HG03378 (cell line): ENCODE data around the gene DUSP9.

ENCODE experiments used
- ATAC-seq: cut with Tn5 transposase; IDR thresholded peaks from one replicate; pipeline ENCODE4 v1.9.1; 2021; ENCODE audit warnings: mild to moderate bottlenecking, moderate library complexity; ENCODE audit not compliant: unreplicated experiment

Gene DUSP9

DNA sequence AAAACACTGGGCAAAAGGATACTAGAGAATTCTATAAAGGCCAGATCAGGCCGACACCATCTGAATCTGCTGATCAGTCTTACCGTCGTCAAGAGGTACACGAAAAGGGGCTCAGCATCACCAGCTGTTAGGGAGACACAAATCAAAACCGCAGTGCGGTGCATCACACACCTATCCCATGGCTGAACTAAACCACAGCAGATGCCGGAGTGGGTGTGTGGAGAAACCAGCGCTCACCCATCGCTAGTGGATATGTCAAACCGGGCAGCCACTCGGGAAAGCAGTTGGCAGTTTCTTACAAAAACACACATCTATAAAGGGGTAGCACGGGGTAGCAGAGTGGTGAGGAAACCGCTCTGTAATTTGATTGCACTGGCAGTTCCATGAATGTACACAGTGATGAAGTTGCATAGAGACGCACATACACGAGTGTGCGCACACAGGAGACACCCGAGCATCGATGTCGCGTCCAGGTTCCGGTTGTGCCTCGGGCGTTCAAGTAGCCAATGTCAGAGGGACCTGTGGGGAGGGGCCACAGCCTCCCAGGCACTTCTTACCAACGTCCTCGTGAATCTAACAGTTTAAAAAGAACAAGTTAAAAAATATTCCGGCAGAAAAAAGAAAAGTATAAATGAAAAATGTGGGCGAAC, 24.9 kb upstream of the DUSP9 start:
- no peak for ATAC-seq

DNA sequence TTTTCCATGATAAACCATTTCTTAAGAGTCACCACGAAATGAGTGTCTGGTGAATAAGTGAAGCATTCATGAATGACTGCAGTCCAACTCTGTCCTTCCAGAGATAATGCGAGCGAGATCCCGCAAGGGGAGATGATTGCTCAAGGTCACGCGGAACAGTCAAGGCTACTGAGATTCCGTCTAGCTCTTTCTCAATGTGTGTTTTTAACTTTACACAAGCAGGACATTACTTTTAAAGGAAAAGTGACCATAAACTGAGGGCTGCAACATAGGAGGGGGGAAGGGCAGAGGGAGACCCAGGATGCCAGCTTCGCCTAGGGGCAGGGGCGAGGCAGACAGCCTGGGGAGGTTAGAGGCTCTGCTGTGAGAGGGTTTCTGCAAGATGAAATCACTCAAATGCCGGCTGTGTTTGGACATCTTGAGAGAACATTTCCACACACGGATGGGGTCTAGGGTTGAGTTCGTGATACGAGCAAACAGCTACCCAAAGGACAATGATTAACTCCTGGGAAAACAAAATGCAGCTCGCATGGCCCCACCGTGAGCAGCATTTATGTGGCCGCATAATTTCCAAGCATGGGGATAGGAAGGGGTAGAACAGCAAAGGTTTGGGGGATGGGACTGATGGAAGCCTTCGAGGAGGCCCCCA, 24.2 kb upstream of the DUSP9 start:
- no peak for ATAC-seq

DNA sequence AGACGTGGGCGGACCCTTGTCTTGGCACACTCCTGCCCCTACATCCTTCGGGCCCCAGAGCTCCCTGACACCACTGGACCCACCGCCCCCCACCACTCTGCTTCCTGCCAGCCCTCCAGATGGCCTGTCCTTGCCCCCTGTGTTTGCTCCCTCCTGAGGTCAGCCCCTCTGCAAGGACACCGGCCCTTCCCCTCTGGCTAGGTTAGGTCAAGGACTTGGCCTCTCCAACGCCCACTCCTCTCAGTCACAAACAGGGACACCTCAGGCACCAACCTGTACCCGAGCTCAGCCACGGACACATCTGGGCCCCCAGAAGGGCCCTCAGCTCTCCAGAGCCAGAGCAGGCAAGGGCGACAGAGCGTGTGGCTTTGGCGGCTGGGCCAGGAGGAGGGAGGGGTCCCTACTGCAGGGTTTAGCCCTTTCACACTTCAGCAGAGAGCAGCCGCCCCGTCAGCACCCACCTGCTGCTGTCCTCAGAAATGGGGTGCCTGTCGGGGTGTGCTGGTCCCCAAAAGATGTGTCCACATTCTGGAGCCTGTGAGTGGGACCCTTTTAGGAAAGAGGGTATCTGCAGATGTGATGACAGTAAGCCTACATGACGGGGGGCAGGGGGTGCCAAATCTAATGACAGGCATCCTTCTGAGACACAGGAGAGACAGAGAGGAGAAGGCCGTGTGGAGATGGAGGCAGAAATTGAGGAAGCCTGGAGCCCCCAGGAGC, 23.5 kb upstream of the DUSP9 start:
- no peak for ATAC-seq

GRCh38 chrX:153624196-153625091, 22.6 kb upstream of the DUSP9 start:
- ATAC-seq, result no peak

- ATAC-seq, result no peak
These were observed 21.6 kb upstream of the DUSP9 start for GRCh38 chrX:153625271-153626024.

GRCh38 chrX:153626025-153626633, 20.9 kb upstream of the DUSP9 start:
- ATAC-seq, result no peak

GRCh38 chrX:153626863-153627674, 19.9 kb upstream of the DUSP9 start:
- ATAC-seq, result no peak

DNA sequence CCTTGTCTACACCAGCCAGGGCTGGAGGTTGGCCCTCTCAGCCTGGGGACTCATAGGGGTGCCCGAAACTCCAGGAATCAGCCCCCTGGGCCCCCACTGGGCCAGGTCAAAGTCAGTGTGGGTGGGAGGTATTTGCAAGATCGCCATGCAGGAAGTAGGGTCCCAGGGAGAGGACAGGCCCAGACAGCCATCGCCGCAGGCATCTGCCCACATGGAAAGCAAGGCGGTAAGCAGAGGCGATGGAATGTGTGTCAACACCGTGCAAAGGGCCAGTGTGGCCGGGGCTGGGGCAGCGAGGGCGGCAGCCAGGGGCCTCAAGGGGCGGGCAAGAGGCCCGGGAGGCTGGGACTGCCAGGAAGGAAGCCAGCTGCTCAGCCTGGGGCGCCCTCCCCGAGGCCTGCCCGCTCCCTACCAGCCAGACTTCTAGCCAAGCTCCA, 19.3 kb upstream of the DUSP9 start:
- no peak for ATAC-seq

DNA sequence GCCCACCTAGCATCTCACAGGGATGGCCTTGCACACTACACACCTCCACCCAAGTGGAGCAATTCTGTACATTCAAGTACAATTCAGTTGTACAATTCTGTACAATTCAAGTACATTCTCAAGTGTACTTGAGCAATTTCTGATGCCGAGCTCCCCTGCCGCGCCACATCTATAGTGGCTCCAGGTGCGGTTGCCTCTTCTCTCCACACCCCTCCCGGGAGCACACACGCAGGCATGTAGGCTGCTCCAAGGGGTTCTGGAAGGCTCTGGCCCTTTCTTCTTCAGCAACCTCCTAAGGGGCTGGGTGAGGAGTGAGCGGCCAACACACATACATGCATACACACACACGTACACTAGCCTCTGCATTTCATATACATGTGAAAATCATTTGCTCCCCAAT, 18.9 kb upstream of the DUSP9 start:
- no peak for ATAC-seq

GRCh38 chrX:153628665-153629064, 18.3 kb upstream of the DUSP9 start:
- no peak for ATAC-seq

- no peak for ATAC-seq
These were observed 15.7 kb upstream of the DUSP9 start for GRCh38 chrX:153631346-153631745.

DNA sequence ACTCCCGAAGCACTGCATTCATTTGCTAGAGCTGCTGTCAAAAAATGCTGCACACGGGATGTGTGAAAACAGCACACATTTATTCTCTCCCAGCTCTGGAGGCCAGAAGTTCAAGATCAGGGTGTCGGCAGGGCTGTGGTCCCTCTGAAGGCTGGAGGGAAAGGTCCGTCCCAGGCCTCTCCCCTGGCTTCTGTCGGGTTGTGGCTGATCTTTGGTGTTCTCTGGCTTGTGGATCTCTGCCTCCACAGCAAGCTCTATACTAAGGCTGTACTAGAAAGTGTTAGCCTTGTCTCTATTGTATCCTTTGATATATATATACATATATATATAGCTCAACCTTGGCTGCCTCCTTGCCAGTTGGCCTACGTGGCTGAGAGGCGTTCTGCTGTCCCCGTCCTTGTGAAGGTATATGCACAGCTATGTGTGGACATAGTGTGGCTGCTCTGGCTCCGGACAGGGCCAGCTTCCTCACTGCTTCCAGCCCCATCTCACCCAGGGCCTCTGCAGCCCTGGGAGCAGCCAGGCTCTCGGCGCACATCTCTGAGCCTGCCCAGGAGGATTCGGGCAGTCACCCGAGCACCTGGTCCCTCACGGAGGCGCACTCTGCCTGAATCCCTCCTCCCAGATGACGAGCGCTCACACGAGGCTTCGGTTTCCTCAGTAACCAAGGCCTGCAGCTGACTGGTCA, 15.0 kb upstream of the DUSP9 start:
- ATAC-seq, result no peak

DNA sequence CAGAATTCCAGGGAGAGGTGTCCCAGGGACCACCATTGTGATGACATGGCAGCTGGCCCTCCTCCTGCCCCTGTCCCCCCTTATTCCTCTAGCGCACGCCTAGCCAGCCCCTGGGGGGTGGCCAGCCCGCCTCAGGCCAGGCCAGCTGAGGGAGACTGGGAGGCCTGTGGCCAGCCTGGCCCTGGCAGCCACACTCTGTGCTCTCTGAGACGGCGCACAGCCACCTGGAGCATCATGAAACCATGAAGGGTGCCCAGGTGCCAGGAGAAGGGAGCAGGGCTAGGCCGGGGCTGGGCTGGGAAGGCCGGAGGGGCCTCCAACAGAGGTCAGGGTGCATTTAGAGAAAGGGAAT, 14.4 kb upstream of the DUSP9 start:
- ATAC-seq, result no peak

GRCh38 chrX:153633048-153633447, 14.0 kb upstream of the DUSP9 start:
- ATAC-seq, result no peak

DNA sequence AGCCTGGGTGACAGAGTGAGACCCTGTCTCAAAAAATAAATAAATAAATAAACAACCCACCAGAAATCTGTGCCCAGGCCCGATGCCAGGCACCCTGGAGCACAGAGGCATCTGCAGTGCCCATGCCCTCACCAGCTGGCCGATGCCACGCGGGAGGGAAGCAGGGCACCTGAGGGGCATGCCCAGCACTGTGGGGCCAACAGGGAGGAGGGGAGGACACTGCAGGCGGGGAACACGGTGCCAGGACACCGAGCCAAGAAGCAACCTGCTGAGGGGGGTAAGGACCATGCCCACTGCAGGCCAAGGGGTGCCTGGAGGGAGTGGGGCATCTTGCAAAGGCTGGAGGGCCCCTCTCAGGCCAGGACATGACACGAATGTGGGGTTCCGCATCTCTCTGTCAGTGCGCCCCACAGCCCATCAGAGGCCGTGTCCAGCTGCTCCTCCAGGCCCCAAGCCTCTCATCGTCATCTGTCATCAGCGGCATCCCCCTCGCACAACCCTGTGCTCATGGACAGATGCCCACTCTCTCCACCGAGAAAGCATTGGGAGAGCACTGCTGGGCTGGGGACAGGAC, 13.3 kb upstream of the DUSP9 start:
- no peak for ATAC-seq

GRCh38 chrX:153634236-153634635, 12.8 kb upstream of the DUSP9 start:
- ATAC-seq, result no peak

DNA sequence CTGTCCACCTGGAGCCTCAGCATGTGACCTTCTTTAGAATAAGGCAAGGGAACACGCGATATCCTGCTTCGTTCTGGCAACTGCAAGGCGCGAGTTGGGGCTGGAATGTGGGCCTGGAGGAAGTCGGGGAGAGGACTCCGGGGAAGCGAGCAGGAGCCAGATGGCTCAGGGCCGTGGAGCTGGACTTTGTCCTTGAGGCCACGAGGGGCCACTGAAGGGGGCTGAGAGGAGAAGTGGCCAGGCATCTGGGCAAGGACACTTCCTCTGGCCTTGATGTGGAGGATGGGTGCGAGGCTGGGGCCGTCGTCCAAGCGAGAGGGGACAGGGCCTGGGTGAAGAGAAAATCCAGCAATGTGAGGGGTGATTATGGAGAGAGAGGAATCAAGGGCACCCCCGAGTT, 12.2 kb upstream of the DUSP9 start:
- no peak for ATAC-seq

- ATAC-seq, result no peak
These were observed 11.6 kb upstream of the DUSP9 start for GRCh38 chrX:153635388-153635787.
